H1 (cell line): ENCODE data around the gene CAPZB. TPM values are rescaled to one million over a fixed set of nuclear protein-coding genes. Genes with fewer than 3 reads are reported as not detected.

Source experiments
- CTCF ChIA-PET: fragments of 300-600 bp; sonication (Branson Sonifier 250); formaldehyde crosslinking; loops from one replicate; lab custom pipeline; 2021; ENCODE audit not compliant: partially characterized antibody; lab: Charles Lee
- POLR2A ChIA-PET: fragments of 300-600 bp; sonication (Branson Sonifier 250); formaldehyde crosslinking; loops from one replicate; lab custom pipeline; 2021; ENCODE audit warnings: inconsistent platforms; ENCODE audit not compliant: partially characterized antibody; lab: Charles Lee
- DNase-seq, 2 experiments: peaks; one replicate each; pipeline versions ENCODE4 v3.0.0 to v3.0.0-alpha.2; 2010 to 2022; ENCODE audit warnings: low spot score in 2 of 2, low read depth in 1 of 2, mixed read lengths in 1 of 2
- FAIRE-seq: peaks from 2 replicates; lab custom pipeline; 2011; peaks lifted over from hg19 to GRCh38; lab: Jason Lieb, UNC
- H2AFZ ChIP-seq: 2 replicates; pipeline ENCODE4 v1.8.1; 2012; ENCODE audit warnings: low read length, inconsistent platforms
- H2AK5ac ChIP-seq: 2 replicates; pipeline ENCODE4 v1.6.1; 2013; ENCODE audit warnings: low read depth, low read length
- H2BK120ac ChIP-seq: replicated peaks from 2 replicates; pipeline ENCODE3; 2013; ENCODE audit warnings: low read depth, low read length, inconsistent platforms
- H2BK12ac ChIP-seq: 2 replicates; pipeline ENCODE4 v1.6.1; 2013; ENCODE audit warnings: low read depth, low read length
- H2BK15ac ChIP-seq: 2 replicates; pipeline ENCODE4 v1.6.1; 2013; ENCODE audit warnings: low read length
- H2BK20ac ChIP-seq: 2 replicates; pipeline ENCODE4 v1.6.1; 2013; ENCODE audit warnings: low read length
- H2BK5ac ChIP-seq: 2 replicates; pipeline ENCODE4 v1.6.1; 2013; ENCODE audit warnings: low read depth, low read length
- H3K14ac ChIP-seq: 2 replicates; pipeline ENCODE4 v1.6.1; 2013; ENCODE audit warnings: inconsistent platforms; ENCODE audit not compliant: insufficient read length
- H3K18ac ChIP-seq: 2 replicates; pipeline ENCODE4 v1.6.1; 2013; ENCODE audit warnings: low read length; ENCODE audit errors: extremely low read depth
- H3K23ac ChIP-seq: 2 replicates; pipeline ENCODE4 v1.6.1; 2013; ENCODE audit warnings: inconsistent platforms; ENCODE audit not compliant: insufficient read length
- H3K23me2 ChIP-seq: 2 replicates; pipeline ENCODE4 v1.6.1; 2013; ENCODE audit warnings: low read depth, low read length
- H3K27ac ChIP-seq: 2 replicates; pipeline ENCODE4 v1.6.1; 2011; ENCODE audit warnings: low read depth, low read length, inconsistent platforms
- H3K27me3 ChIP-seq, 4 experiments: replicated peaks in 1 of 4; 1 replicate in 1 of 4; 2 replicates in 3 of 4; pipeline versions ENCODE4 v1.6.1 to v1.8.1; 2011 to 2013; ENCODE audit warnings: low read length in 3 of 4, mild to moderate bottlenecking in 3 of 4, inconsistent platforms in 2 of 4, mixed read lengths in 2 of 4, moderate library complexity in 1 of 4; ENCODE audit not compliant: control insufficient read depth in 3 of 4, insufficient read depth in 3 of 4; ENCODE audit errors: extremely low read depth in 1 of 4
- H3K36me3 ChIP-seq, 4 experiments: 2 replicates each; pipeline versions ENCODE4 v1.6.1 to v1.8.1; 2011 to 2013; ENCODE audit warnings: mild to moderate bottlenecking in 4 of 4, low read length in 3 of 4, moderate library complexity in 2 of 4, control low read depth in 1 of 4, inconsistent platforms in 1 of 4; ENCODE audit not compliant: insufficient read depth in 4 of 4, control insufficient read depth in 2 of 4
- H3K4ac ChIP-seq: replicated peaks from 2 replicates; pipeline ENCODE3; 2013; ENCODE audit warnings: low read length, low read depth, mixed read lengths, inconsistent platforms; ENCODE audit not compliant: insufficient read length
- H3K4me1 ChIP-seq, 4 experiments: replicated peaks in 1 of 4; 1 replicate in 1 of 4; 2 replicates in 3 of 4; pipeline versions ENCODE4 v1.6.1 to v1.8.1; 2011 to 2013; ENCODE audit warnings: low read length in 3 of 4, inconsistent platforms in 2 of 4, mixed read lengths in 1 of 4; ENCODE audit not compliant: insufficient read depth in 4 of 4, control insufficient read depth in 3 of 4
- H3K4me2 ChIP-seq, 2 experiments: 2 replicates each; pipeline versions ENCODE4 v1.6.1 to v1.8.1; 2011 to 2013; ENCODE audit warnings: low read depth in 2 of 2, low read length in 2 of 2, control low read depth in 1 of 2, inconsistent platforms in 1 of 2, mild to moderate bottlenecking in 1 of 2; ENCODE audit not compliant: insufficient read depth in 1 of 2
- H3K4me3 ChIP-seq, 4 experiments: fragments of 200-600, 300-600 bp in 1 of 4; sonication (generic), shearing (Covaris generic), sonication (Bioruptor Twin) in 1 of 4; 2 replicates each; pipeline versions ENCODE4 v1.5.1 to v1.8.1; 2011 to 2016; ENCODE audit warnings: low read length in 4 of 4, low read depth in 3 of 4, control low read depth in 2 of 4, inconsistent platforms in 2 of 4, mild to moderate bottlenecking in 2 of 4, mixed read lengths in 1 of 4, moderate library complexity in 1 of 4; ENCODE audit not compliant: insufficient read depth in 2 of 4; ENCODE audit errors: extremely low read depth in 1 of 4
- H3K56ac ChIP-seq: replicated peaks from 2 replicates; pipeline ENCODE3; 2013; ENCODE audit warnings: low read depth, mild to moderate bottlenecking, mixed read lengths, low read length, inconsistent platforms; ENCODE audit not compliant: insufficient read length
- H3K79me1 ChIP-seq: 2 replicates; pipeline ENCODE4 v1.6.1; 2013; ENCODE audit warnings: low read depth, low read length, control low read depth
- H3K79me2 ChIP-seq, 2 experiments: 2 replicates each; pipeline versions ENCODE4 v1.6.1 to v1.8.1; 2012 to 2013; ENCODE audit warnings: low read length in 2 of 2, mild to moderate bottlenecking in 2 of 2, inconsistent platforms in 1 of 2; ENCODE audit not compliant: insufficient read depth in 2 of 2, control insufficient read depth in 1 of 2
- H3K9ac ChIP-seq, 4 experiments: replicated peaks in 1 of 4; 1 replicate in 1 of 4; 2 replicates in 3 of 4; pipeline versions ENCODE4 v1.6.1 to v1.8.1; 2011 to 2013; ENCODE audit warnings: low read depth in 3 of 4, low read length in 3 of 4, control low read depth in 2 of 4, mild to moderate bottlenecking in 2 of 4, moderate library complexity in 2 of 4, inconsistent platforms in 1 of 4; ENCODE audit errors: extremely low read depth in 1 of 4
- H3K9me3 ChIP-seq, 2 experiments: 2 replicates each; pipeline versions ENCODE4 v1.6.1 to v1.8.1; 2012 to 2013; ENCODE audit warnings: mild to moderate bottlenecking in 2 of 2, moderate library complexity in 2 of 2, control low read depth in 1 of 2, inconsistent platforms in 1 of 2, low read depth in 1 of 2, low read length in 1 of 2, mixed read lengths in 1 of 2; ENCODE audit not compliant: insufficient read depth in 2 of 2
- H4K20me1 ChIP-seq, 2 experiments: replicated peaks in 1 of 2; 2 replicates each; pipeline versions ENCODE3 to v1.8.1; 2011 to 2013; ENCODE audit warnings: inconsistent platforms in 2 of 2, low read length in 2 of 2, mild to moderate bottlenecking in 1 of 2; ENCODE audit not compliant: insufficient read depth in 2 of 2, control insufficient read depth in 1 of 2
- H4K5ac ChIP-seq: 2 replicates; pipeline ENCODE4 v1.6.1; 2013; ENCODE audit warnings: low read length, low read depth, mixed read lengths, inconsistent platforms; ENCODE audit not compliant: insufficient read length
- H4K8ac ChIP-seq: 2 replicates; pipeline ENCODE4 v1.8.0; 2013; ENCODE audit warnings: mild to moderate bottlenecking, moderate library complexity, low read length, inconsistent platforms; ENCODE audit not compliant: insufficient read depth; ENCODE audit errors: extremely low read depth
- H4K91ac ChIP-seq: replicated peaks from 2 replicates; pipeline ENCODE3; 2013; ENCODE audit warnings: low read length, mixed read lengths, inconsistent platforms; ENCODE audit not compliant: insufficient read length
- BACH1 ChIP-seq: IDR thresholded peaks from 2 replicates; pipeline ENCODE4 v1.6.1; 2012; ENCODE audit warnings: low read length, improper control_type of control experiment
- BCL11A ChIP-seq, 2 experiments: IDR thresholded peaks; one replicate each; pipeline ENCODE4 v1.6.1; 2011; ENCODE audit warnings: low read depth in 2 of 2, low read length in 2 of 2, mild to moderate bottlenecking in 2 of 2
- CEBPB ChIP-seq: IDR thresholded peaks from 2 replicates; pipeline ENCODE4 v1.6.1; 2012; ENCODE audit warnings: low read depth, low read length
- CTCF ChIP-seq, 3 experiments: IDR thresholded peaks; 1 replicate in 2 of 3; 2 replicates in 1 of 3; pipeline versions ENCODE4 v1.5.1 to v1.6.1; 2011; ENCODE audit warnings: low read length in 3 of 3, mild to moderate bottlenecking in 3 of 3, inconsistent platforms in 2 of 3, low read depth in 1 of 3, moderate library complexity in 1 of 3; ENCODE audit not compliant: insufficient read depth in 1 of 3; ENCODE audit errors: control extremely low read depth in 1 of 3
- POLR2AphosphoS5 ChIP-seq: IDR thresholded peaks from 2 replicates; pipeline ENCODE4 v1.6.1; 2011; ENCODE audit warnings: low read depth, low read length
- WGBS, 2 experiments: shearing (Covaris generic) in 1 of 2; methylation state at CpG; one replicate each; pipeline versions ENCODE4 v1.1.6 to v1.1.7; 2013 to 2015; ENCODE audit warnings: low lambda C conversion rate in 2 of 2, mixed read lengths in 2 of 2, inconsistent platforms in 1 of 2, low coverage in 1 of 2, missing lambda C conversion rate in 1 of 2; ENCODE audit not compliant: insufficient replicate concordance in 2 of 2, insufficient coverage in 1 of 2, insufficient read length in 1 of 2; ENCODE audit errors: extremely low coverage in 1 of 2, missing lambda C conversion rate in 1 of 2; 5-methylcytosine and 5-hydroxymethylcytosine counted together
- polyA plus RNA-seq, 7 experiments: library from polyadenylated mRNA; depleted of rRNA in 3 of 7; stranded (reverse) in 5 of 7; unstranded in 2 of 7; fragments of >200 nt in 5 of 7; fragments of 200-250 nt in 2 of 7; gene quantifications; 1 replicate in 5 of 7; 2 replicates in 1 of 7; 4 replicates in 1 of 7; pipeline versions ENCODE4 v1.2.1 to v1.2.3, GENCODE V29; 2011 to 2013; ENCODE audit warnings: missing spikeins in 2 of 7, mixed read lengths in 2 of 7
- total RNA-seq: library from RNA; stranded (reverse); fragmentation: NEBNext Ultra II Directional; extraction: Animal tissue kit (Norgen Biotek cat#: 25700); gene quantifications from 2 replicates; pipeline ENCODE4 v1.2.1, GENCODE V29; 2021
- TF ChIP-seq, protein P1 (sequence below): IDR thresholded peaks from 2 replicates; pipeline ENCODE4 v1.6.1; 2011; ENCODE audit warnings: low read depth, mild to moderate bottlenecking, low read length; ENCODE audit not compliant: insufficient read depth

Gene CAPZB
- total and polyA plus RNA-seq, 2 of the 8 experiments (the other 6 are each of a cell fraction or from before 2014, with no cell fraction given), result 162 to 371 TPM

- peak overlapping the region in 1 of 2 experiments; percentile 89; a peak in 2 of 4 replicates for H3K4me2 ChIP-seq
These were observed 171.7 kb downstream of the CAPZB start for GRCh38 chr1:19313636-19313959.

More at GRCh38 chr1:19313636-19313959, 171.7 kb downstream of the CAPZB start:
- no peak overlapping the region for H3K4ac ChIP-seq
- H3K79me1 ChIP-seq, result peaks cover 2% of the 10 kb centered on the region; the same call in 1 of the 2 replicates
- H3K9ac ChIP-seq, result no peak overlapping the region
- H3K79me2 ChIP-seq, result peaks cover 0 to 2% of the 10 kb centered on the region in 2 experiments; a peak in 1 of 4 replicates
- H2BK20ac ChIP-seq, result no peak overlapping the region
- no peak overlapping the region for H2BK5ac ChIP-seq
- peaks cover 0 to 4% (median 1%) of the 10 kb centered on the region in 4 experiments; a peak in 2 of 8 replicates for H3K36me3 ChIP-seq
- no peak overlapping the region; a peak in 1 of 8 replicates for H3K4me3 ChIP-seq
- DNase-seq (no peak), FAIRE-seq (no peak)
- H3K27me3 ChIP-seq, result peaks cover 0 to 4% (median 1%) of the 10 kb centered on the region in 4 experiments; a peak in 1 of 7 replicates
- ChIA-PET POLR2A (interaction anchor here (0.6 to 16.9 kb wide), 3 partner anchors 17 to 86 kb away, joined by 3 to 143 read pairs (median 25); partner anchors contain the start of genes EMC1 and MRTO4), CTCF (interaction anchor here (0.7 to 1.6 kb wide), 3 partner anchors 18 to 335 kb away, joined by 3 to 6 read pairs (median 4); no protein-coding TSS in a partner anchor)
- TF ChIP-seq, protein P1, sequence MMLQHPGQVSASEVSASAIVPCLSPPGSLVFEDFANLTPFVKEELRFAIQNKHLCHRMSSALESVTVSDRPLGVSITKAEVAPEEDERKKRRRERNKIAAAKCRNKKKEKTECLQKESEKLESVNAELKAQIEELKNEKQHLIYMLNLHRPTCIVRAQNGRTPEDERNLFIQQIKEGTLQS, result no peak
- TF ChIP-seq CTCF (IDR thresholded peaks at IDR 0.05; ENCODE audit: control extremely low read depth in 1 of 3, insufficient read depth in 1 of 3, low read depth in 1 of 3, low read length in 3 of 3), result no peak
- no peak for TF ChIP-seq BACH1
- TF ChIP-seq POLR2AphosphoS5, result no peak
- TF ChIP-seq CEBPB, result no peak
- TF ChIP-seq BCL11A (IDR thresholded peaks at IDR 0.05; ENCODE audit: low read depth in 2 of 2, low read length in 2 of 2), result no peak
- H3K9me3 ChIP-seq, result no peaks in the 10 kb centered on the region
- no peak overlapping the region for H4K8ac ChIP-seq
- H3K14ac ChIP-seq, result no peak overlapping the region
- H2BK12ac ChIP-seq, result no peak overlapping the region
- no peak overlapping the region for H3K18ac ChIP-seq
- WGBS, 2 experiments, result 81% methylated on average over 4 of the region's 4 CpGs; no CpG with 5 or more reads in 1 of the 2 experiments
- H4K20me1 ChIP-seq, result peaks cover 6 to 21% of the 10 kb centered on the region in 2 experiments
- H2BK120ac ChIP-seq, result no peak overlapping the region
- H4K5ac ChIP-seq, result no peak overlapping the region
- no peak overlapping the region for H3K23ac ChIP-seq
- no peak overlapping the region for H4K91ac ChIP-seq
- H3K4me1 ChIP-seq, result peaks cover 0 to 17% (median 11%) of the 10 kb centered on the region in 4 experiments; a peak in 6 of 7 replicates
- H3K27ac ChIP-seq, result no peak overlapping the region
- peaks cover 10% of the 10 kb centered on the region; the same call in 1 of the 2 replicates for H3K23me2 ChIP-seq
- H3K56ac ChIP-seq, result no peak overlapping the region
- no peak overlapping the region for H2AFZ ChIP-seq
- no peak overlapping the region for H2BK15ac ChIP-seq
- H2AK5ac ChIP-seq, result no peak overlapping the region
